A549 (cell line): Measurements from ENCODE around the gene GRID1. TPM values are rescaled to one million over a fixed set of nuclear protein-coding genes. Genes with fewer than 3 reads are reported as not detected.
A peak's percentile ranks its signal among the peaks of the same experiment; 100 is the strongest.

Experiments
- ATAC-seq, 2 experiments: fragments of 200-7000 bp in 1 of 2; fragments of >200 bp in 1 of 2; cut with Nextera tagmentation in 1 of 2; cut with Tn5 transposase in 1 of 2; 3 replicates each; pipeline versions ENCODE4 v1.8.0 to v1.9.1; 2018 to 2020; ENCODE audit warnings: mild to moderate bottlenecking in 1 of 2, moderate library complexity in 1 of 2
- CTCF ChIA-PET: fragments of 300-600 bp; sonication (Branson Sonifier 250); formaldehyde crosslinking; extraction: SDS; loops from one replicate; lab custom pipeline; 2021; ENCODE audit warnings: antibody characterized with exemption, inconsistent platforms; lab: Yijun Ruan, JAX
- POLR2A ChIA-PET: fragments of 350-600 bp; formaldehyde crosslinking; extraction: SDS; loops from one replicate; lab custom pipeline; 2021; ENCODE audit warnings: antibody characterized with exemption, inconsistent platforms; lab: Yijun Ruan, JAX
- DNase-seq, 2 experiments: peaks; one replicate each; pipeline versions ENCODE4 v3.0.0 to v3.0.0-alpha.2; 2011 to 2016; ENCODE audit warnings: low read depth in 1 of 2, low spot score in 1 of 2
- FAIRE-seq: peaks from 2 replicates; lab custom pipeline; 2011; peaks lifted over from hg19 to GRCh38; lab: Jason Lieb, UNC
- H3K27ac ChIP-seq, 2 experiments: fragments of >200 bp; sonication (Bioruptor Twin); formaldehyde crosslinking; 3 replicates each; pipeline ENCODE4 v1.5.1; 2016 to 2017
- H3K4me1 ChIP-seq: fragments of >200 bp; sonication (Bioruptor Twin); formaldehyde crosslinking; 3 replicates; pipeline ENCODE4 v1.6.1; 2016
- H3K4me2 ChIP-seq: fragments of >200 bp; sonication (Bioruptor Twin); formaldehyde crosslinking; 3 replicates; pipeline ENCODE4 v1.6.1; 2016
- H3K4me3 ChIP-seq: fragments of >200 bp; sonication (Bioruptor Twin); formaldehyde crosslinking; 3 replicates; pipeline ENCODE4 v1.5.1; 2016
- H3K9me3 ChIP-seq: fragments of >200 bp; sonication (Bioruptor Twin); formaldehyde crosslinking; 3 replicates; pipeline ENCODE4 v1.6.1; 2016
- ATOH8 ChIP-seq: fragments of 250-450 bp; sonication (Bioruptor Pico); IDR thresholded peaks from 2 replicates; pipeline ENCODE4 v1.5.0; 2020; ENCODE audit warnings: low read depth, mild to moderate bottlenecking, moderate library complexity
- BCL3 ChIP-seq: fragments of >200 bp; sonication (Bioruptor Twin); formaldehyde crosslinking; IDR thresholded peaks from 3 replicates; pipeline ENCODE4 v1.6.1; 2016
- EHMT2 ChIP-seq: fragments of 200-600 bp; sonication (generic); IDR thresholded peaks from 2 replicates; pipeline ENCODE4 v1.6.1; 2016; ENCODE audit warnings: antibody characterized with exemption, low read depth, mild to moderate bottlenecking, moderate library complexity
- ELK1 ChIP-seq: fragments of 150-350 bp; IDR thresholded peaks from 2 replicates; pipeline ENCODE4 v1.6.1; 2014; ENCODE audit warnings: low read depth, mild to moderate bottlenecking, low read length
- EP300 ChIP-seq, 2 experiments: fragments of >200 bp; sonication (Bioruptor Twin); formaldehyde crosslinking; IDR thresholded peaks; 2 replicates in 1 of 2; 3 replicates in 1 of 2; pipeline ENCODE4 v1.6.1; 2016 to 2017
- FOSB ChIP-seq: fragments of 250-450 bp; sonication (Bioruptor Pico); IDR thresholded peaks from 2 replicates; pipeline ENCODE4 v1.5.0; 2020; ENCODE audit warnings: mild to moderate bottlenecking, moderate library complexity
- FOSL2 ChIP-seq, 2 experiments: fragments of 450-650 bp in 1 of 2; fragments of >200 bp in 1 of 2; sonication (Bioruptor Twin) in 1 of 2; formaldehyde crosslinking; IDR thresholded peaks; 2 replicates each; pipeline versions ENCODE4 v1.5.0 to v1.6.1; 2016 to 2020; ENCODE audit warnings: mild to moderate bottlenecking in 1 of 2, moderate library complexity in 1 of 2
- HDAC2 ChIP-seq: fragments of 200-600 bp; sonication (generic); IDR thresholded peaks from 2 replicates; pipeline ENCODE4 v1.6.1; 2016
- HES2 ChIP-seq: fragments of >200 bp; sonication (Bioruptor Twin); formaldehyde crosslinking; IDR thresholded peaks from 2 replicates; pipeline ENCODE4 v1.6.1; 2016
- HMGXB4 ChIP-seq: fragments of 250-450 bp; sonication (Bioruptor Pico); IDR thresholded peaks from 2 replicates; pipeline ENCODE4 v1.5.0; 2021; ENCODE audit warnings: mild to moderate bottlenecking, moderate library complexity, borderline replicate concordance
- HOXA7 ChIP-seq: fragments of 250-450 bp; sonication (Bioruptor Pico); IDR thresholded peaks from 2 replicates; pipeline ENCODE4 v1.5.0; 2020; ENCODE audit warnings: mild to moderate bottlenecking, moderate library complexity
- HOXB13 ChIP-seq: fragments of 250-450 bp; sonication (Bioruptor Pico); IDR thresholded peaks from 2 replicates; pipeline ENCODE4 v1.5.0; 2020; ENCODE audit warnings: low read depth, mild to moderate bottlenecking, moderate library complexity
- HOXB5 ChIP-seq: fragments of 250-450 bp; sonication (Bioruptor Pico); IDR thresholded peaks from 2 replicates; pipeline ENCODE4 v1.5.0; 2020; ENCODE audit warnings: mild to moderate bottlenecking, moderate library complexity
- JUN ChIP-seq, 2 experiments: fragments of >200 bp; sonication (Bioruptor Twin); formaldehyde crosslinking; IDR thresholded peaks; 2 replicates in 1 of 2; 3 replicates in 1 of 2; pipeline ENCODE4 v1.6.1; 2016 to 2017
- MAX ChIP-seq: IDR thresholded peaks from 2 replicates; pipeline ENCODE4 v1.6.1; 2012
- POLR2AphosphoS2 ChIP-seq: conservative IDR thresholded peaks from 2 replicates; pipeline ENCODE4 v1.6.1; 2012; ENCODE audit warnings: low read length, improper control_type of control experiment, inconsistent platforms
- RAD21 ChIP-seq, 2 experiments: fragments of >200 bp in 1 of 2; sonication (Bioruptor Twin) in 1 of 2; formaldehyde crosslinking in 1 of 2; IDR thresholded peaks in 1 of 2; conservative IDR thresholded peaks in 1 of 2; 2 replicates in 1 of 2; 3 replicates in 1 of 2; pipeline ENCODE4 v1.6.1; 2012 to 2018; ENCODE audit warnings: inconsistent platforms in 1 of 2
- RCOR1 ChIP-seq: fragments of 150-350 bp; IDR thresholded peaks from 2 replicates; pipeline ENCODE4 v1.6.1; 2014; ENCODE audit warnings: antibody characterized with exemption, low read length, low read depth
- RFX5 ChIP-seq: fragments of 450-650 bp; IDR thresholded peaks from 2 replicates; pipeline ENCODE4 v1.7.1; 2014; ENCODE audit warnings: antibody characterized with exemption, mild to moderate bottlenecking, moderate library complexity
- SMC3 ChIP-seq: fragments of >200 bp; sonication (Bioruptor Twin); formaldehyde crosslinking; IDR thresholded peaks from 3 replicates; pipeline ENCODE4 v1.6.1; 2018; ENCODE audit warnings: inconsistent platforms
- SREBF2 ChIP-seq: fragments of 450-650 bp; IDR thresholded peaks from 2 replicates; pipeline ENCODE4 v1.6.1; 2014; ENCODE audit warnings: mild to moderate bottlenecking, moderate library complexity
- TP53 ChIP-seq: fragments of 250-450 bp; sonication (Bioruptor Pico); IDR thresholded peaks from 2 replicates; pipeline ENCODE4 v1.5.0; 2021; ENCODE audit warnings: mild to moderate bottlenecking, moderate library complexity
- ZNF302 ChIP-seq: fragments of 250-450 bp; sonication (Bioruptor Pico); IDR thresholded peaks from 2 replicates; pipeline ENCODE4 v1.9.0; 2021; ENCODE audit warnings: inconsistent platforms, mild to moderate bottlenecking, moderate library complexity
- ZSCAN20 ChIP-seq: fragments of 250-450 bp; sonication (Bioruptor Pico); IDR thresholded peaks from 2 replicates; pipeline ENCODE4 v1.8.0; 2022; ENCODE audit warnings: mild to moderate bottlenecking, moderate library complexity
- WGBS: methylation state at CpG from one replicate; pipeline ENCODE4 v1.1.6; 2017; ENCODE audit errors: missing lambda C conversion rate; 5-methylcytosine and 5-hydroxymethylcytosine counted together
- polyA plus RNA-seq, 4 experiments: library from polyadenylated mRNA; depleted of rRNA in 3 of 4; stranded (reverse); fragments of >200 nt; fragmentation: RNase III in 1 of 4; extraction: RNeasy Plus Mini Kit Qiagen cat#74134 plus additional on column Dnase treatment in 1 of 4; gene quantifications; 2 replicates in 3 of 4; 3 replicates in 1 of 4; pipeline ENCODE4 v1.2.3, GENCODE V29; 2011 to 2017

The GRID1 gene
- polyA plus RNA-seq, 2 of the 4 experiments (the other 2 are of a cell fraction), result 0.14 to 0.30 TPM

GRCh38 chr10:86211691-86212390 lies 154.8 kb downstream of the GRID1 start:
- H3K4me1 ChIP-seq, result no peaks in the 10 kb centered on the region
- no peak overlapping the region for H3K27ac ChIP-seq
- FAIRE-seq (no peak), DNase-seq (no peak), ATAC-seq (peak in 1 of 2 experiments; percentile 53; a peak in 3 of 6 replicates)
- no peaks in the 10 kb centered on the region for H3K9me3 ChIP-seq
- H3K4me3 ChIP-seq, result no peak overlapping the region
- TF ChIP-seq HDAC2 (no peak), RAD21 (conservative IDR thresholded peaks at IDR 0.05 in 1 of 2, IDR thresholded peaks at IDR 0.05 in 1 of 2) (no peak), HOXA7 (CRISPR knock-in tag) (no peak), RCOR1 (no peak), TP53 (CRISPR knock-in tag) (no peak), JUN (IDR thresholded peaks at IDR 0.05) (no peak), SMC3 (no peak), FOSL2 (IDR thresholded peaks at IDR 0.05) (no peak), FOSL2 (CRISPR knock-in tag; IDR thresholded peaks at IDR 0.05) (no peak), MAX (no peak), ATOH8 (CRISPR knock-in tag) (no peak), FOSB (CRISPR knock-in tag) (no peak), BCL3 (no peak), EHMT2 (no peak)
- ChIA-PET CTCF (no interaction called here), POLR2A (no interaction called here)
- WGBS, result 12% methylated on average over 3 of the region's 8 CpGs
- H3K4me2 ChIP-seq, result no peak overlapping the region

GRCh38 chr10:86210416-86210815 lies 156.2 kb downstream of the GRID1 start:
- ATAC-seq (no peak), DNase-seq (no peak), FAIRE-seq (no peak)
- WGBS, result 16% methylated on average over 10 of the region's 10 CpGs
- no peak overlapping the region for H3K4me3 ChIP-seq
- H3K9me3 ChIP-seq, result no peaks in the 10 kb centered on the region
- CTCF ChIA-PET, result interaction anchor here (0.6 kb wide), 1 partner anchor 380 kb away, joined by 3 read pairs; no protein-coding TSS in a partner anchor
- no peaks in the 10 kb centered on the region for H3K4me1 ChIP-seq
- no peak overlapping the region for H3K4me2 ChIP-seq
- POLR2A ChIA-PET, result no interaction called here
- no peak overlapping the region for H3K27ac ChIP-seq
- TF ChIP-seq RFX5 (no peak), POLR2AphosphoS2 (no peak), ZNF302 (CRISPR knock-in tag) (no peak), HES2 (no peak), SMC3 (no peak), TP53 (CRISPR knock-in tag) (no peak)

- TF ChIP-seq SREBF2 (no peak), TP53 (CRISPR knock-in tag) (no peak), EP300 (IDR thresholded peaks at IDR 0.05) (no peak), ZSCAN20 (CRISPR knock-in tag) (no peak), HOXB5 (no peak), HMGXB4 (CRISPR knock-in tag) (no peak), ELK1 (no peak), HOXB13 (CRISPR knock-in tag) (no peak), FOSL2 (IDR thresholded peaks at IDR 0.05) (no peak), FOSL2 (CRISPR knock-in tag; IDR thresholded peaks at IDR 0.05) (no peak)
- Histone ChIP-seq H3K4me3 (no peak overlapping the region), H3K4me1 (no peaks in the 10 kb centered on the region), H3K27ac (no peak overlapping the region), H3K4me2 (no peak overlapping the region), H3K9me3 (no peaks in the 10 kb centered on the region)
- WGBS, result 15% methylated on average over 1 of the region's 1 CpG
- ChIA-PET CTCF (no interaction called here), POLR2A (no interaction called here)
- no peak for DNase-seq
- FAIRE-seq, result no peak
- ATAC-seq, result no peak
Measured at GRCh38 chr10:86209726-86210125, 156.9 kb downstream of the GRID1 start.
